B cell (primary cell): Measurements from ENCODE around the gene SEC16A.

Experiments
- CTCF ChIP-seq: fragments of 200-600 bp; IDR thresholded peaks from one replicate; pipeline ENCODE4 v1.8.0; 2022; ENCODE audit warnings: antibody characterized with exemption, mild to moderate bottlenecking
- EZH2 ChIP-seq: IDR thresholded peaks from 2 replicates; pipeline ENCODE4 v1.6.1; 2012; ENCODE audit warnings: borderline replicate concordance, low read depth, mild to moderate bottlenecking, moderate library complexity, low read length; ENCODE audit not compliant: insufficient read depth, poor library complexity, severe bottlenecking

DNA sequence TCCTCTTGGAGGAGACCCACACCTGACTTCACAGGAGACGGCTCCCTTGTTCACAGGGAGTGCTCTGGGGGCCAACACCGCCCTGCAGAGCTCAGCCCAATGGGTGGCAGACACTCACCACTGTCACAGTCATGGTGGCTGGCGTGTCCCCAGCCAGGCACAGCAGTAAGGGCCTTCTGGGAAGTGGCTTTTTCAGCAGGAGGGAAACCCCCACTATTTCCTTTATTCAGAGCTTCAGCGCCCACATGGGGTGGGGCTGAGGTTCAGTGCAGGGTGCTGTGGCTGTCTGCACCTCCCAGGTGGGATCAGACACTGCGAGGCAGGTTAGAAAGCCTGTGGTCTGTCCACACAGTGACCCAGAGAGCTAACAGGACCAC is 79.3 kb downstream of the SEC16A start:
- TF ChIP-seq CTCF: no peak
- no peak for TF ChIP-seq EZH2
